ENCODE data around the gene EHD2. TPM values are rescaled to one million over a fixed set of nuclear protein-coding genes. Genes with fewer than 3 reads are reported as not detected.

Gene EHD2
- total RNA-seq, 2 experiments from 2014 or later: 0.27 to 0.41 TPM

DNA sequence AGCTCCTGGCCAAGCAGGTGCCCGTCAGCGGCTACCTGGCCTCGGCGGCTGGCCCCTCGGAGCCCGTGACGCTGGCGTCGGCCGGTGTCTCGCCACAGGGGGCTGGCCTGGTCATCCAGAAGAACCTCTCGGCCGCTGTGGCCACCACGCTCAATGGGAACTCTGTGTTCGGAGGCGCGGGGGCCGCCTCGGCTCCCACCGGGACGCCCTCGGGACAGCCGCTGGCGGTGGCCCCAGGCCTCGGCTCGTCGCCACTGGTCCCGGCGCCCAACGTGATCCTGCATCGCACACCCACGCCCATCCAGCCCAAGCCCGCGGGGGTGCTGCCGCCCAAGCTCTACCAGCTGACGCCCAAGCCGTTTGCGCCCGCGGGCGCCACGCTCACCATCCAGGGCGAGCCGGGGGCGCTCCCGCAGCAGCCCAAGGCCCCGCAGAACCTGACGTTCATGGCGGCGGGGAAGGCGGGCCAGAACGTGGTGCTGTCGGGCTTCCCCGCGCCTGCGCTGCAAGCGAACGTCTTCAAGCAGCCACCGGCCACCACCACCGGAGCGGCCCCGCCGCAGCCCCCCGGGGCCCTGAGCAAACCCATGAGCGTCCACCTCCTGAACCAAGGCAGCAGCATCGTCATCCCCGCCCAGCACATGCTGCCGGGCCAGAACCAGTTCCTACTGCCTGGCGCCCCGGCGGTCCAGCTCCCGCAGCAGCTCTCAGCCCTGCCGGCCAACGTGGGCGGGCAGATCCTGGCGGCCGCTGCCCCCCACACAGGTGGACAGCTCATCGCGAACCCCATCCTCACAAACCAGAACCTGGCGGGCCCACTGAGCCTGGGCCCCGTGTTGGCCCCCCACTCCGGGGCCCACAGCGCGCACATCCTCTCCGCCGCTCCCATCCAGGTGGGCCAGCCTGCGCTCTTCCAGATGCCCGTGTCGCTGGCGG lies 33.0 kb upstream of the EHD2 start:
- CTCF ChIA-PET: no interaction called here
- intact Hi-C loops (cut with micrococcal nuclease): no loop called here
- no peak overlapping the region for H3K4me3 Mint-ChIP-seq
- peaks cover 11% of the 10 kb centered on the region for H3K36me3 Mint-ChIP-seq (ENCODE audit: low read depth)
- no peaks in the 10 kb centered on the region for H3K4me1 Mint-ChIP-seq (ENCODE audit: low read depth)
- DNase-seq: no peak
- no peaks in the 10 kb centered on the region for H3K9me3 Mint-ChIP-seq
- no peaks in the 10 kb centered on the region for H3K27me3 Mint-ChIP-seq (ENCODE audit: low read depth)
- no peak overlapping the region for H3K27ac Mint-ChIP-seq

DNA sequence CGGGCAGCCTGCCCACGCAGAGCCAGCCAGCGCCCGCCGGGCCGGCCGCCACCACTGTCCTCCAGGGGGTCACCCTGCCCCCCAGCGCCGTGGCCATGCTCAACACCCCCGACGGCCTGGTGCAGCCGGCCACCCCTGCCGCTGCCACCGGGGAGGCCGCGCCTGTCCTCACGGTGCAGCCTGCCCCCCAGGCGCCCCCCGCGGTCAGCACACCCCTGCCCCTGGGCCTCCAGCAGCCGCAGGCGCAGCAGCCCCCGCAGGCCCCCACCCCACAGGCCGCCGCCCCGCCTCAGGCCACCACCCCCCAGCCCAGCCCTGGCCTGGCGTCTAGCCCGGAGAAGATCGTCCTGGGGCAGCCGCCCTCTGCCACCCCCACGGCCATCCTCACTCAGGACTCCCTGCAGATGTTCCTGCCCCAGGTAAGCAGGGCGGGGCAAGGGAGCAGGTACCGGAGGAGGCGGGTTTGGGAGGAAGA lies 32.3 kb upstream of the EHD2 start:
- no peaks in the 10 kb centered on the region for H3K27me3 Mint-ChIP-seq (ENCODE audit: low read depth)
- H3K36me3 Mint-ChIP-seq (ENCODE audit: low read depth): peaks cover 9% of the 10 kb centered on the region
- no peak overlapping the region for H3K4me3 Mint-ChIP-seq
- DNase-seq: no peak
- H3K27ac Mint-ChIP-seq: no peak overlapping the region
- CTCF ChIA-PET: interaction anchor here (0.6 kb wide), 1 partner anchor 836 kb away, joined by 4 read pairs; no protein-coding TSS in a partner anchor
- no peaks in the 10 kb centered on the region for H3K4me1 Mint-ChIP-seq (ENCODE audit: low read depth)
- intact Hi-C loops (cut with micrococcal nuclease): no loop called here
- H3K9me3 Mint-ChIP-seq: no peaks in the 10 kb centered on the region

- intact Hi-C loops (cut with micrococcal nuclease): no loop called here
- no peak overlapping the region for H3K27ac Mint-ChIP-seq
- H3K36me3 Mint-ChIP-seq (ENCODE audit: low read depth): peaks cover 9% of the 10 kb centered on the region
- no peak overlapping the region for H3K4me3 Mint-ChIP-seq
- DNase-seq: no peak
- CTCF ChIA-PET: interaction anchor here (0.6 kb wide), 1 partner anchor 837 kb away, joined by 4 read pairs; no protein-coding TSS in a partner anchor
- no peaks in the 10 kb centered on the region for H3K4me1 Mint-ChIP-seq (ENCODE audit: low read depth)
- no peaks in the 10 kb centered on the region for H3K9me3 Mint-ChIP-seq
- no peaks in the 10 kb centered on the region for H3K27me3 Mint-ChIP-seq (ENCODE audit: low read depth)
These were observed 31.8 kb upstream of the EHD2 start for GRCh38 chr19:47681388-47681787.

- intact Hi-C loops (cut with micrococcal nuclease): no loop called here
- CTCF ChIA-PET: no interaction called here
- no peaks in the 10 kb centered on the region for H3K27me3 Mint-ChIP-seq (ENCODE audit: low read depth)
These were observed 31.3 kb upstream of the EHD2 start for GRCh38 chr19:47681936-47682335.

GRCh38 chr19:47682939-47683338 lies 30.3 kb upstream of the EHD2 start:
- DNase-seq: no peak
- CTCF ChIA-PET: no interaction called here
- Mint-ChIP-seq H3K4me3 (no peak overlapping the region), H3K27me3 (ENCODE audit: low read depth) (no peaks in the 10 kb centered on the region), H3K4me1 (ENCODE audit: low read depth) (no peaks in the 10 kb centered on the region), H3K36me3 (ENCODE audit: low read depth) (peaks cover 7% of the 10 kb centered on the region), H3K9me3 (no peaks in the 10 kb centered on the region), H3K27ac (no peak overlapping the region)
- intact Hi-C loops (cut with micrococcal nuclease): no loop called here

More at GRCh38 chr19:47681936-47682335, 31.3 kb upstream of the EHD2 start:
- Mint-ChIP-seq H3K4me1 (ENCODE audit: low read depth) (no peaks in the 10 kb centered on the region), H3K9me3 (no peaks in the 10 kb centered on the region), H3K27ac (no peak overlapping the region), H3K36me3 (ENCODE audit: low read depth) (peaks cover 9% of the 10 kb centered on the region), H3K4me3 (no peak overlapping the region)
- no peak for DNase-seq

DNA sequence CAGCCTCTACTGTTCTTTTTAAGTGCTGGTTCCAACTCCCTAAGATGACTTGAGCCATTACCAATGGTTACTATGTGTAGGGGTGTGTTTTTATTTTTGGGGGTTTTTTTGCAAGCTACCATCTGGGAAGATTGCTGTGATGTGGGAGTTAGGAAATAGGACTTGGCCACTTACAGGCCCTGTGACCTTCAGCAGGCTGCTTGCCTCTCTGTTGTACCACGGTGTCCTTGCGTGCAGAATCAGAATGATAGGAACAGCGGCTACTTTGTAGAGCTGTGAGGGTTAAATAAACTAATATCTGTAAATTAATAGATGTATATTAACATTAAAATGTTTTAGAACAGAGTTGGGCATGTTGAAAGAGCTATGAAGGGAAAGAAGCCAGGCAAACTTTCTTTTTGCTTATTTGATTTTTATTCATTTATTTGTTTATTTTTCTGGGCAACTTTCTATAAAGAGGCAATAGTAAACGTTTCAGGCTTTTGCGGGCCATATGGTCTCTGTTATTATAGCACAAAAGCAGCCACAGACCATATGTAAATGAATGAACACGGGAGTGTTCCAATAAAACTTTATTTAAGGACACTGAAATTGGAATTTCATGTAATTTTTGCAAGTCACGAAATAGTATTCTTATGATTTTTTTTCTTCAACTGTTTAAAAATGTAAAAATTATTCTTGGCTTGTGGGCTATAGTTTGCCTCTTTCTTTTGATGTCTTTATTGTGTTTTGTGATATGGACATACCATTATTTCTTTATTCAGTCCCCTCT lies 26.4 kb upstream of the EHD2 start:
- CTCF ChIA-PET: interaction anchor here (1.1 kb wide), 1 partner anchor 20 kb away, joined by 5 read pairs; no protein-coding TSS in a partner anchor
- intact Hi-C loops (cut with micrococcal nuclease): no loop called here
- H3K36me3 Mint-ChIP-seq (ENCODE audit: low read depth): peaks cover 2% of the 10 kb centered on the region
- no peak overlapping the region for H3K27ac Mint-ChIP-seq
- H3K4me1 Mint-ChIP-seq (ENCODE audit: low read depth): peaks cover 5% of the 10 kb centered on the region
- DNase-seq: no peak
- no peak overlapping the region for H3K4me3 Mint-ChIP-seq
- H3K27me3 Mint-ChIP-seq (ENCODE audit: low read depth): no peaks in the 10 kb centered on the region
- no peaks in the 10 kb centered on the region for H3K9me3 Mint-ChIP-seq

GRCh38 chr19:47687906-47688305 lies 25.3 kb upstream of the EHD2 start:
- Mint-ChIP-seq H3K4me3 (no peak overlapping the region), H3K27me3 (ENCODE audit: low read depth) (no peaks in the 10 kb centered on the region), H3K4me1 (ENCODE audit: low read depth) (peaks cover 5% of the 10 kb centered on the region), H3K9me3 (no peaks in the 10 kb centered on the region), H3K27ac (no peak overlapping the region), H3K36me3 (ENCODE audit: low read depth) (peaks cover 1% of the 10 kb centered on the region)
- CTCF ChIA-PET: interaction anchor here (0.7 to 1.1 kb wide), 2 partner anchors 11 to 19 kb away, joined by 3 to 5 read pairs; no protein-coding TSS in a partner anchor
- no peak for DNase-seq
- intact Hi-C loops (cut with micrococcal nuclease): no loop called here

DNA sequence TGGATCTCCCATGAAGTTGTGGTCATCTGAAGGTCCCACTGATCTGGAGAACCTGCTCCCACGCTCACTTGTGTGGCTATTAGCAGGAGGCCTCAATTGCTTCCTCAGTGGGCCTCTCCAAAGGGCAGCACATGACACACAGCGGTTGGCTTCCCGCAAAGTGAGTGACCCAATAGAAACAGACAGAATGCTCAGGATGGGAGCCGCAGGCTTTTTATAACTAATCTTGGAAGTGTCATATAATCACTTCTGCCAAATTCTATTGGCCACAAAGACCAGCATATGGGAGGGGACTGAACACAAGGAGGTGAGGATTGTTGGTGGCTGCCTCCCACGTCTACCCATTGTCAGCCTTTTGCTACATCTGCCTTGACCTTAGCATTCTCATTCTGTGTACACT lies 22.1 kb upstream of the EHD2 start:
- Mint-ChIP-seq H3K27ac (peak overlapping the region; percentile 41), H3K4me1 (ENCODE audit: low read depth) (peaks cover 5% of the 10 kb centered on the region), H3K9me3 (no peaks in the 10 kb centered on the region), H3K36me3 (ENCODE audit: low read depth) (peaks cover 1% of the 10 kb centered on the region), H3K27me3 (ENCODE audit: low read depth) (no peaks in the 10 kb centered on the region), H3K4me3 (no peak overlapping the region)
- intact Hi-C loops (cut with micrococcal nuclease): no loop called here
- CTCF ChIA-PET: interaction anchor here (0.6 to 2.3 kb wide), 5 partner anchors 8 to 255 kb away, joined by 3 to 9 read pairs (median 3); partner anchors contain the start of gene EHD2
- DNase-seq: no peak

DNA sequence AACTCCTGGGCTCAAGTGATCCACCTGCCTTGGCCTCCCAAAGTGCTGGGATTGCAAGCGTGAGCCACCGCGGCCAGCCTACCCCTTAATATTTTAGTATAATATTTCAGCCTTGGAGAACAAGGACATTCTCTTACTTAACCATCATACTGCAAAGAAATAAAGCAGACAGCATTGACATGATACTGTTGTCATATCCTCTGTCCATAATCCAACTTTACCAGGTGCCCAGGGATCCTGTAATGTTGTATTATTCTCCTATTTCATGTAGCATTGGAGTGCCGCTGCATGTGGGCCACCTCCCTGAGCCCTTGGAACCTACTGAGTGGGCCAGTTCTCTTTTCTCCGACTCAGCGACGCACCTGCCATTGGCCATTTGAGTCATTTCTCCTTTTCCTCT lies 21.4 kb upstream of the EHD2 start:
- Mint-ChIP-seq H3K4me3 (no peak overlapping the region), H3K27me3 (ENCODE audit: low read depth) (no peaks in the 10 kb centered on the region), H3K9me3 (no peaks in the 10 kb centered on the region), H3K4me1 (ENCODE audit: low read depth) (peaks cover 5% of the 10 kb centered on the region), H3K27ac (no peak overlapping the region), H3K36me3 (ENCODE audit: low read depth) (peaks cover 1% of the 10 kb centered on the region)
- CTCF ChIA-PET: no interaction called here
- DNase-seq: no peak
- intact Hi-C loops (cut with micrococcal nuclease): no loop called here

- Mint-ChIP-seq H3K27me3 (ENCODE audit: low read depth) (no peaks in the 10 kb centered on the region), H3K4me3 (no peak overlapping the region), H3K27ac (no peak overlapping the region), H3K9me3 (no peaks in the 10 kb centered on the region), H3K36me3 (ENCODE audit: low read depth) (peaks cover 1% of the 10 kb centered on the region), H3K4me1 (ENCODE audit: low read depth) (peaks cover 7% of the 10 kb centered on the region)
- DNase-seq: no peak
- CTCF ChIA-PET: interaction anchor here (0.6 kb wide), 1 partner anchor 124 kb away, joined by 3 read pairs; no protein-coding TSS in a partner anchor
- intact Hi-C loops (cut with micrococcal nuclease): no loop called here
These were observed 19.7 kb upstream of the EHD2 start for GRCh38 chr19:47693489-47693888.

DNA sequence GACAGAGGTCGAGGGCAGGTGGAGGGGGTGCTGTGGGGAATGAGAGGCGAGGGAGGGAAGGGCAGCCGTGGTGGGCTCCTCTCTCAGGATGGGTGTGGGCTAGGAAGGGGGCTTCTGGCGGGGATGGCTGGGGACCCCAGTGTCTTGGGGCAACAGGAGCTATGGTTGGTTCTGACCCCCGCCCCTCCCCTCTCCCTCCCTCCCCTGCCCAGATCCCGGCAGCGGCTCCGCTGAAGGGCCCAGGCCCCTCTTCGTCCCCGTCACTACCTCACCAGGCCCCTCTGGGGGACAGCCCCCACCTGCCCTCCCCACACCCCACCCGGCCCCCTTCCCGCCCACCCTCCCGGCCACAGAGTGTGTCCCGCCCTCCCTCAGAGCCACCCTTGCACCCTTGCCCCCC lies 19.3 kb upstream of the EHD2 start:
- H3K27me3 Mint-ChIP-seq (ENCODE audit: low read depth): no peaks in the 10 kb centered on the region
- no peaks in the 10 kb centered on the region for H3K9me3 Mint-ChIP-seq
- H3K4me3 Mint-ChIP-seq: no peak overlapping the region
- intact Hi-C loops (cut with micrococcal nuclease): no loop called here
- peaks cover 1% of the 10 kb centered on the region for H3K36me3 Mint-ChIP-seq (ENCODE audit: low read depth)
- no peak for DNase-seq
- H3K4me1 Mint-ChIP-seq (ENCODE audit: low read depth): peaks cover 7% of the 10 kb centered on the region
- H3K27ac Mint-ChIP-seq: no peak overlapping the region
- CTCF ChIA-PET: interaction anchor here (0.6 kb wide), 1 partner anchor 172 kb away, joined by 3 read pairs; no protein-coding TSS in a partner anchor
